Natural killer cell (primary cell): ENCODE results near the gene TREM1. TPM values are rescaled to one million over a fixed set of nuclear protein-coding genes. Genes with fewer than 3 reads are reported as not detected.

ENCODE experiments used
- ATAC-seq, 3 donors: fragments of 150-1000 bp in 2 of 3; fragments of 200-7000 bp in 1 of 3; cut with Tn5 transposase; 1 replicate in 1 of 3; 2 replicates in 2 of 3; pipeline ENCODE4 v1.10.0; 2021; ENCODE audit warnings: mild to moderate bottlenecking in 2 of 3, moderate library complexity in 2 of 3
- DNase-seq, 2 donors: peaks; one replicate each; pipeline versions ENCODE4 v3.0.0 to v3.0.0-alpha.2; 2013 to 2021; ENCODE audit warnings: mixed read lengths in 1 of 2
- H3K27ac ChIP-seq: one replicate; pipeline ENCODE4 v1.5.1; 2013; ENCODE audit warnings: mild to moderate bottlenecking, low read length
- H3K27me3 ChIP-seq: one replicate; pipeline ENCODE4 v1.6.1; 2013; ENCODE audit warnings: low read length; ENCODE audit not compliant: control insufficient read depth, insufficient read depth
- H3K36me3 ChIP-seq: one replicate; pipeline ENCODE4 v1.6.1; 2013; ENCODE audit warnings: low read length; ENCODE audit not compliant: control insufficient read depth, insufficient read depth
- H3K4me1 ChIP-seq: one replicate; pipeline ENCODE4 v1.6.1; 2013; ENCODE audit warnings: low read length; ENCODE audit not compliant: control insufficient read depth, insufficient read depth
- H3K4me3 ChIP-seq: one replicate; pipeline ENCODE4 v1.5.1; 2013; ENCODE audit warnings: low read length
- H3K9me3 ChIP-seq: one replicate; pipeline ENCODE4 v1.6.1; 2013; ENCODE audit warnings: low read length; ENCODE audit not compliant: control insufficient read depth, insufficient read depth
- H3K27ac Mint-ChIP-seq, 2 donors: one replicate each; pipeline ENCODE4 v1.8.0; 2022; ENCODE audit warnings: mild to moderate bottlenecking in 2 of 2, mixed read lengths in 2 of 2, moderate library complexity in 1 of 2
- H3K27me3 Mint-ChIP-seq, 2 donors: one replicate each; pipeline ENCODE4 v1.8.0; 2022; ENCODE audit warnings: low read depth in 2 of 2, mixed read lengths in 2 of 2
- H3K36me3 Mint-ChIP-seq: one replicate; pipeline ENCODE4 v1.8.0; 2022; ENCODE audit warnings: mixed read lengths
- H3K4me1 Mint-ChIP-seq, 2 donors: one replicate each; pipeline ENCODE4 v1.8.0; 2022; ENCODE audit warnings: mixed read lengths in 2 of 2
- H3K4me3 Mint-ChIP-seq: one replicate; pipeline ENCODE4 v1.8.0; 2022; ENCODE audit warnings: mild to moderate bottlenecking, moderate library complexity, mixed read lengths
- H3K9me3 Mint-ChIP-seq, 2 donors: one replicate each; pipeline ENCODE4 v1.8.0; 2022; ENCODE audit warnings: mixed read lengths in 2 of 2
- WGBS: methylation state at CpG from one replicate; pipeline ENCODE4 v1.1.7; 2013; ENCODE audit warnings: missing lambda C conversion rate; ENCODE audit not compliant: insufficient coverage; 5-methylcytosine and 5-hydroxymethylcytosine counted together
- intact Hi-C: fragments of 100-400 bp; cut with micrococcal nuclease; formaldehyde crosslinking; loops from one replicate; pipeline ENCODE4 v1.14.2; 2022
- total RNA-seq, 4 donors: library from RNA; stranded (reverse); fragments of 120-200 nt in 1 of 4; gene quantifications; one replicate each; pipeline versions ENCODE4 v1.2.3 to v1.2.4, GENCODE V29; 2013 to 2022
- TF ChIP-seq, protein P1 (sequence below): fragments of 200-600 bp; IDR thresholded peaks from one replicate; pipeline ENCODE4 v1.8.0; 2022; ENCODE audit warnings: antibody characterized with exemption

Gene TREM1
- total RNA-seq, 3 donors from 2014 or later (not counting 1 experiment from before 2014, with no cell fraction given) = 9.5 to 44.2 (median 9.8) TPM

GRCh38 chr6:41280381-41281057 lies 6.0 kb downstream of the TREM1 start:
- Histone ChIP-seq H3K4me3 (no peak overlapping the region), H3K27me3 (peaks cover 2% of the 10 kb centered on the region), H3K27ac (no peak overlapping the region), H3K36me3 (no peaks in the 10 kb centered on the region), H3K9me3 (no peaks in the 10 kb centered on the region), H3K4me1 (peaks cover 9% of the 10 kb centered on the region)
- Mint-ChIP-seq H3K4me3 (no peak overlapping the region), H3K27ac (no peak overlapping the region), H3K27me3 (peaks cover 1 to 4% of the 10 kb centered on the region in 2 donors), H3K36me3 (no peaks in the 10 kb centered on the region), H3K9me3 (no peaks in the 10 kb centered on the region), H3K4me1 (peaks cover 6 to 11% of the 10 kb centered on the region in 2 donors)
- WGBS = 94% methylated on average over 1 of the region's 1 CpG
- no peak for ATAC-seq
- intact Hi-C loops = no loop called here
- TF ChIP-seq, protein P1, sequence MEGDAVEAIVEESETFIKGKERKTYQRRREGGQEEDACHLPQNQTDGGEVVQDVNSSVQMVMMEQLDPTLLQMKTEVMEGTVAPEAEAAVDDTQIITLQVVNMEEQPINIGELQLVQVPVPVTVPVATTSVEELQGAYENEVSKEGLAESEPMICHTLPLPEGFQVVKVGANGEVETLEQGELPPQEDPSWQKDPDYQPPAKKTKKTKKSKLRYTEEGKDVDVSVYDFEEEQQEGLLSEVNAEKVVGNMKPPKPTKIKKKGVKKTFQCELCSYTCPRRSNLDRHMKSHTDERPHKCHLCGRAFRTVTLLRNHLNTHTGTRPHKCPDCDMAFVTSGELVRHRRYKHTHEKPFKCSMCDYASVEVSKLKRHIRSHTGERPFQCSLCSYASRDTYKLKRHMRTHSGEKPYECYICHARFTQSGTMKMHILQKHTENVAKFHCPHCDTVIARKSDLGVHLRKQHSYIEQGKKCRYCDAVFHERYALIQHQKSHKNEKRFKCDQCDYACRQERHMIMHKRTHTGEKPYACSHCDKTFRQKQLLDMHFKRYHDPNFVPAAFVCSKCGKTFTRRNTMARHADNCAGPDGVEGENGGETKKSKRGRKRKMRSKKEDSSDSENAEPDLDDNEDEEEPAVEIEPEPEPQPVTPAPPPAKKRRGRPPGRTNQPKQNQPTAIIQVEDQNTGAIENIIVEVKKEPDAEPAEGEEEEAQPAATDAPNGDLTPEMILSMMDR = no peak
- DNase-seq = no peak

GRCh38 chr6:41278699-41279405 lies 7.6 kb downstream of the TREM1 start:
- Histone ChIP-seq H3K4me3 (no peak overlapping the region), H3K4me1 (peaks cover 13% of the 10 kb centered on the region), H3K36me3 (no peaks in the 10 kb centered on the region), H3K27ac (no peak overlapping the region), H3K27me3 (no peaks in the 10 kb centered on the region), H3K9me3 (no peaks in the 10 kb centered on the region)
- peak; percentile 33 to 85 for DNase-seq
- Mint-ChIP-seq H3K27ac (peak overlapping the region in 1 of 2 donors; percentile 58), H3K4me3 (no peak overlapping the region), H3K27me3 (peaks cover 0 to 4% of the 10 kb centered on the region in 2 donors), H3K4me1 (peaks cover 6 to 11% of the 10 kb centered on the region in 2 donors), H3K36me3 (no peaks in the 10 kb centered on the region), H3K9me3 (no peaks in the 10 kb centered on the region)
- TF ChIP-seq, protein P1 = peak; percentile 37
- ATAC-seq = peak; percentile 74 to 91 (median 76)
- intact Hi-C loops = loop anchor here (2.0 kb wide), 1 partner anchor 40 kb away; no protein-coding TSS in a partner anchor
- 24% methylated on average over 9 of the region's 10 CpGs for WGBS

- TF ChIP-seq, protein P1 = no peak
- Mint-ChIP-seq H3K9me3 (no peaks in the 10 kb centered on the region), H3K27me3 (no peaks in the 10 kb centered on the region), H3K4me3 (no peak overlapping the region), H3K36me3 (no peaks in the 10 kb centered on the region), H3K27ac (no peak overlapping the region), H3K4me1 (peaks cover 6 to 17% of the 10 kb centered on the region in 2 donors)
- Histone ChIP-seq H3K4me1 (peaks cover 13% of the 10 kb centered on the region), H3K4me3 (no peak overlapping the region), H3K27ac (no peak overlapping the region), H3K9me3 (no peaks in the 10 kb centered on the region), H3K36me3 (no peaks in the 10 kb centered on the region), H3K27me3 (no peaks in the 10 kb centered on the region)
- ATAC-seq (no peak), DNase-seq (no peak)
- 94% methylated on average over 2 of the region's 2 CpGs for WGBS
- intact Hi-C loops = loop anchor here (2.0 kb wide), 1 partner anchor 41 kb away; no protein-coding TSS in a partner anchor
Observed at GRCh38 chr6:41277605-41278004, 8.9 kb downstream of the TREM1 start.
